H9 (cell line): ENCODE data around the gene EIF2S3. TPM values are rescaled to one million over a fixed set of nuclear protein-coding genes. Genes with fewer than 3 reads are reported as not detected.

Experiments used
- DNase-seq: peaks from one replicate; pipeline ENCODE4 v3.0.0-alpha.2; 2017
- H2AFZ ChIP-seq: one replicate; pipeline ENCODE4 v1.6.1; 2013; ENCODE audit warnings: mild to moderate bottlenecking, low read length, control low read depth, moderate library complexity
- H2AK5ac ChIP-seq: 2 replicates; pipeline ENCODE4 v1.6.1; 2013; ENCODE audit warnings: low read length, control low read depth, mixed read lengths; ENCODE audit not compliant: insufficient read length
- H2BK120ac ChIP-seq: one replicate; pipeline ENCODE4 v1.6.1; 2013; ENCODE audit warnings: low read depth, mild to moderate bottlenecking, low read length, control low read depth, inconsistent platforms; ENCODE audit not compliant: poor library complexity, severe bottlenecking
- H2BK12ac ChIP-seq: 2 replicates; pipeline ENCODE4 v1.6.1; 2013; ENCODE audit warnings: low read length, control low read depth, mixed read lengths, low read depth; ENCODE audit not compliant: insufficient read length
- H2BK15ac ChIP-seq: 2 replicates; pipeline ENCODE4 v1.6.1; 2013; ENCODE audit warnings: low read depth, low read length, control low read depth
- H2BK20ac ChIP-seq: one replicate; pipeline ENCODE4 v1.6.1; 2013; ENCODE audit warnings: low read depth, mild to moderate bottlenecking, low read length, control low read depth, inconsistent platforms; ENCODE audit not compliant: poor library complexity, severe bottlenecking
- H2BK5ac ChIP-seq: 2 replicates; pipeline ENCODE4 v1.6.1; 2013; ENCODE audit warnings: low read length, control low read depth, mixed read lengths; ENCODE audit not compliant: insufficient read length
- H3K14ac ChIP-seq: 2 replicates; pipeline ENCODE4 v1.6.1; 2013; ENCODE audit warnings: low read length, control low read depth; ENCODE audit not compliant: insufficient read depth
- H3K18ac ChIP-seq: 2 replicates; pipeline ENCODE4 v1.6.1; 2013; ENCODE audit warnings: low read depth, mild to moderate bottlenecking, mixed read lengths, low read length, control low read depth; ENCODE audit not compliant: insufficient read length
- H3K23ac ChIP-seq: 2 replicates; pipeline ENCODE4 v1.6.1; 2013; ENCODE audit warnings: low read length, control low read depth, mixed read lengths, low read depth; ENCODE audit not compliant: insufficient read length
- H3K23me2 ChIP-seq: 2 replicates; pipeline ENCODE4 v1.6.1; 2013; ENCODE audit warnings: low read depth, mild to moderate bottlenecking, mixed read lengths, low read length, control low read depth; ENCODE audit not compliant: insufficient read length, poor library complexity, severe bottlenecking
- H3K27ac ChIP-seq: 2 replicates; pipeline ENCODE4 v1.5.1; 2013; ENCODE audit warnings: low read length, control low read depth, mixed read lengths, low read depth; ENCODE audit not compliant: insufficient read length
- H3K27me3 ChIP-seq: 2 replicates; pipeline ENCODE4 v1.6.1; 2013; ENCODE audit warnings: low read length, control low read depth, inconsistent platforms; ENCODE audit not compliant: insufficient read depth
- H3K4ac ChIP-seq: 2 replicates; pipeline ENCODE4 v1.6.1; 2013; ENCODE audit warnings: low read depth, mild to moderate bottlenecking, control low read depth, inconsistent platforms, low read length, moderate library complexity
- H3K4me1 ChIP-seq: 2 replicates; pipeline ENCODE4 v1.6.1; 2013; ENCODE audit warnings: low read length, control low read depth, inconsistent platforms; ENCODE audit not compliant: insufficient read depth
- H3K4me2 ChIP-seq: 2 replicates; pipeline ENCODE4 v1.6.1; 2013; ENCODE audit warnings: low read length, control low read depth, mixed read lengths; ENCODE audit not compliant: insufficient read length, insufficient read depth
- H3K56ac ChIP-seq: 2 replicates; pipeline ENCODE4 v1.6.1; 2013; ENCODE audit warnings: low read depth, mild to moderate bottlenecking, mixed read lengths, low read length, control low read depth; ENCODE audit not compliant: insufficient read length
- H3K79me1 ChIP-seq: 2 replicates; pipeline ENCODE4 v1.6.1; 2013; ENCODE audit warnings: low read depth, mild to moderate bottlenecking, moderate library complexity, low read length, control low read depth, inconsistent platforms; ENCODE audit not compliant: insufficient read depth, poor library complexity, severe bottlenecking
- H3K79me2 ChIP-seq: 2 replicates; pipeline ENCODE4 v1.6.1; 2013; ENCODE audit warnings: low read length, control low read depth, inconsistent platforms; ENCODE audit not compliant: insufficient read depth
- H3K9ac ChIP-seq: 2 replicates; pipeline ENCODE4 v1.6.1; 2013; ENCODE audit warnings: low read length, control low read depth, mixed read lengths; ENCODE audit not compliant: insufficient read length; ENCODE audit errors: extremely low read depth
- H3K9me3 ChIP-seq: one replicate; pipeline ENCODE4 v1.6.1; 2013; ENCODE audit warnings: low read depth, low read length, inconsistent platforms; ENCODE audit not compliant: control insufficient read depth
- H3T11ph ChIP-seq: one replicate; pipeline ENCODE4 v1.6.1; 2013; ENCODE audit warnings: mild to moderate bottlenecking, low read length, control low read depth, inconsistent platforms
- H4K20me1 ChIP-seq: one replicate; pipeline ENCODE4 v1.6.1; 2013; ENCODE audit not compliant: control insufficient read depth, insufficient read length, insufficient read depth
- H4K5ac ChIP-seq: 2 replicates; pipeline ENCODE4 v1.6.1; 2013; ENCODE audit warnings: low read depth, mild to moderate bottlenecking, mixed read lengths, low read length, control low read depth; ENCODE audit not compliant: insufficient read length
- H4K8ac ChIP-seq: replicated peaks from 2 replicates; pipeline ENCODE4 v1.6.1; 2013; ENCODE audit warnings: low read length, control low read depth, mixed read lengths, low read depth; ENCODE audit not compliant: insufficient read length
- H4K91ac ChIP-seq: 2 replicates; pipeline ENCODE4 v1.6.1; 2013; ENCODE audit warnings: low read depth, mild to moderate bottlenecking, moderate library complexity, mixed read lengths, low read length, control low read depth; ENCODE audit not compliant: insufficient read length
- H3K27ac Mint-ChIP-seq, 3 experiments: 2 replicates in 2 of 3; 3 replicates in 1 of 3; pipeline ENCODE4 v1.8.0; 2020 to 2021; ENCODE audit warnings: mixed read lengths in 3 of 3, mild to moderate bottlenecking in 1 of 3, moderate library complexity in 1 of 3
- H3K27me3 Mint-ChIP-seq: 2 replicates; pipeline ENCODE4 v1.8.0; 2021; ENCODE audit warnings: low read depth, mild to moderate bottlenecking, moderate library complexity, mixed read lengths
- H3K36me3 Mint-ChIP-seq, 3 experiments: 2 replicates in 2 of 3; 3 replicates in 1 of 3; pipeline ENCODE4 v1.8.0; 2020 to 2021; ENCODE audit warnings: low read depth in 3 of 3, mixed read lengths in 3 of 3; ENCODE audit not compliant: insufficient read depth in 1 of 3
- H3K4me1 Mint-ChIP-seq, 2 experiments: 2 replicates each; pipeline ENCODE4 v1.8.0; 2020; ENCODE audit warnings: mixed read lengths in 2 of 2
- H3K4me3 Mint-ChIP-seq, 2 experiments: 2 replicates in 1 of 2; 3 replicates in 1 of 2; pipeline ENCODE4 v1.8.0; 2020 to 2021; ENCODE audit warnings: mild to moderate bottlenecking in 2 of 2, mixed read lengths in 2 of 2, moderate library complexity in 1 of 2
- H3K9me3 Mint-ChIP-seq, 2 experiments: 2 replicates in 1 of 2; 3 replicates in 1 of 2; pipeline ENCODE4 v1.8.0; 2020; ENCODE audit warnings: mild to moderate bottlenecking in 2 of 2, mixed read lengths in 2 of 2, moderate library complexity in 1 of 2
- WGBS: extraction: QIAGEN DNeasy Blood & Tissue Kit; methylation state at CpG from one replicate; pipeline ENCODE4 v1.1.7; 2013; ENCODE audit warnings: missing lambda C conversion rate, low lambda C conversion rate, mixed read lengths; ENCODE audit not compliant: insufficient read length; ENCODE audit errors: extremely low coverage; 5-methylcytosine and 5-hydroxymethylcytosine counted together
- total RNA-seq: library from RNA; stranded (reverse); gene quantifications from 2 replicates; pipeline ENCODE4 v1.2.1, GENCODE V29; 2021
- TF ChIP-seq, protein P1 (sequence below): fragments of 200-600 bp; sonication (generic); conservative IDR thresholded peaks from 3 replicates; pipeline ENCODE4 v1.8.0; 2021; ENCODE audit warnings: antibody characterized with exemption, mild to moderate bottlenecking

The EIF2S3 gene
- total RNA-seq, 1 experiment from 2014 or later, result 598 TPM

- H3K23me2 ChIP-seq, result no peaks in the 10 kb centered on the region
- no peak overlapping the region for H2AK5ac ChIP-seq
- no peak overlapping the region for H4K91ac ChIP-seq
- no peak overlapping the region for H2BK5ac ChIP-seq
- H3K27ac ChIP-seq, result no peak overlapping the region
- no peak for DNase-seq
- TF ChIP-seq, protein P1, sequence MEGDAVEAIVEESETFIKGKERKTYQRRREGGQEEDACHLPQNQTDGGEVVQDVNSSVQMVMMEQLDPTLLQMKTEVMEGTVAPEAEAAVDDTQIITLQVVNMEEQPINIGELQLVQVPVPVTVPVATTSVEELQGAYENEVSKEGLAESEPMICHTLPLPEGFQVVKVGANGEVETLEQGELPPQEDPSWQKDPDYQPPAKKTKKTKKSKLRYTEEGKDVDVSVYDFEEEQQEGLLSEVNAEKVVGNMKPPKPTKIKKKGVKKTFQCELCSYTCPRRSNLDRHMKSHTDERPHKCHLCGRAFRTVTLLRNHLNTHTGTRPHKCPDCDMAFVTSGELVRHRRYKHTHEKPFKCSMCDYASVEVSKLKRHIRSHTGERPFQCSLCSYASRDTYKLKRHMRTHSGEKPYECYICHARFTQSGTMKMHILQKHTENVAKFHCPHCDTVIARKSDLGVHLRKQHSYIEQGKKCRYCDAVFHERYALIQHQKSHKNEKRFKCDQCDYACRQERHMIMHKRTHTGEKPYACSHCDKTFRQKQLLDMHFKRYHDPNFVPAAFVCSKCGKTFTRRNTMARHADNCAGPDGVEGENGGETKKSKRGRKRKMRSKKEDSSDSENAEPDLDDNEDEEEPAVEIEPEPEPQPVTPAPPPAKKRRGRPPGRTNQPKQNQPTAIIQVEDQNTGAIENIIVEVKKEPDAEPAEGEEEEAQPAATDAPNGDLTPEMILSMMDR, result no peak
- no peaks in the 10 kb centered on the region for H4K20me1 ChIP-seq
- Mint-ChIP-seq H3K27me3 (no peaks in the 10 kb centered on the region; the same call in 1 of the 2 replicates), H3K27ac (no peak overlapping the region), H3K4me3 (no peak overlapping the region), H3K9me3 (no peaks in the 10 kb centered on the region), H3K36me3 (no peaks in the 10 kb centered on the region; a peak in 1 of 7 replicates), H3K4me1 (no peaks in the 10 kb centered on the region)
- H3K4me2 ChIP-seq, result no peak overlapping the region
- H4K5ac ChIP-seq, result no peak overlapping the region
- H3K79me2 ChIP-seq, result no peaks in the 10 kb centered on the region
- H2BK12ac ChIP-seq, result no peak overlapping the region
- no peak overlapping the region for H3K4ac ChIP-seq
- no peaks in the 10 kb centered on the region for H3K27me3 ChIP-seq
- no peak overlapping the region for H3T11ph ChIP-seq
- H2AFZ ChIP-seq, result no peak overlapping the region
- no peak overlapping the region for H2BK120ac ChIP-seq
- H3K79me1 ChIP-seq, result no peaks in the 10 kb centered on the region
- H2BK15ac ChIP-seq, result no peak overlapping the region
- no peak overlapping the region for H3K18ac ChIP-seq
- no peak overlapping the region for H4K8ac ChIP-seq
- H3K23ac ChIP-seq, result no peak overlapping the region
- 100% methylated on average over 1 of the region's 2 CpGs for WGBS
- H3K9ac ChIP-seq, result no peak overlapping the region
- H2BK20ac ChIP-seq, result no peak overlapping the region
- no peaks in the 10 kb centered on the region for H3K4me1 ChIP-seq
- H3K9me3 ChIP-seq, result no peaks in the 10 kb centered on the region
- H3K14ac ChIP-seq, result no peak overlapping the region
- no peak overlapping the region for H3K56ac ChIP-seq
Observed at GRCh38 chrX:24110069-24110468, 55.3 kb downstream of the EIF2S3 start.
